Measurements from ENCODE around the gene MAP2K2. TPM values are rescaled to one million over a fixed set of nuclear protein-coding genes. Genes with fewer than 3 reads are reported as not detected.

The MAP2K2 gene
- polyA plus RNA-seq, 3 donors: 30.5 to 94.5 (median 40.2) TPM

GRCh38 chr19:4068047-4068966 is 55.6 kb downstream of the MAP2K2 start:
- Mint-ChIP-seq H3K4me1 (peaks cover 26% of the 10 kb centered on the region), H3K4me3 (peak overlapping the region; percentile 85 to 87), H3K36me3 (peaks cover 3 to 4% of the 10 kb centered on the region in 2 donors), H3K27me3 (ENCODE audit: low read depth in 3 of 3) (peaks cover 0 to 2% (median 0%) of the 10 kb centered on the region in 3 donors), H3K9me3 (no peaks in the 10 kb centered on the region), H3K27ac (peak overlapping the region; percentile 85 to 94 (median 93))
- H3K36me3 ChIP-seq (replicated peaks in 1 of 2; ENCODE audit: control insufficient read depth in 1 of 2, insufficient read depth in 2 of 2, low read length in 2 of 2): peaks cover 5% of the 10 kb centered on the region in 2 donors
- DNase-seq: peak in 2 of 3 donors; percentile 43 to 50
- H2AFZ ChIP-seq (ENCODE audit: insufficient read depth, low read depth, low read length, poor library complexity, severe bottlenecking): peak overlapping the region; percentile 57
- 3% methylated on average over 5 of the region's 31 CpGs for whole genome bisulfite sequencing (ENCODE audit: insufficient coverage)
- H3K79me2 ChIP-seq (ENCODE audit: insufficient read depth, low read length): peaks cover 27% of the 10 kb centered on the region
- peak overlapping the region; percentile 81 for H3K4me2 ChIP-seq (replicated peaks; ENCODE audit: extremely low read depth, low read length, poor library complexity, severe bottlenecking)
- H4K20me1 ChIP-seq (ENCODE audit: insufficient read depth, low read length): peaks cover 13% of the 10 kb centered on the region
- no peaks in the 10 kb centered on the region for H3K27me3 ChIP-seq (ENCODE audit: control insufficient read depth in 2 of 2, insufficient read depth in 2 of 2, low read length in 2 of 2)
- no peak for TF ChIP-seq CTCF (IDR thresholded peaks at IDR 0.05)
- intact Hi-C loops (cut with micrococcal nuclease): loop anchor here (5.0 kb wide), 3 partner anchors 49 to 81 kb away; partner anchors contain the start of genes EEF2 (in 1 of the 2) and MAP2K2 (in 1 of the 2)
- H3K4me1 ChIP-seq (ENCODE audit: control insufficient read depth in 1 of 2, insufficient read depth in 2 of 2, low read length in 2 of 2): peaks cover 31 to 35% of the 10 kb centered on the region in 2 donors
- peak overlapping the region; percentile 77 to 85 for H3K27ac ChIP-seq (ENCODE audit: low read depth in 1 of 2, low read length in 2 of 2)
- H3K9ac ChIP-seq (ENCODE audit: insufficient read depth, low read length, poor library complexity, severe bottlenecking): peak overlapping the region; percentile 87
- H3K4me3 ChIP-seq (replicated peaks in 1 of 3; ENCODE audit: low read depth in 2 of 3, low read length in 3 of 3): peak overlapping the region; percentile 86 to 96 (median 93)
- no peaks in the 10 kb centered on the region for H3K9me3 ChIP-seq (replicated peaks in 1 of 2; ENCODE audit: control insufficient read depth in 1 of 2, insufficient read depth in 1 of 2, low read length in 2 of 2)

- H3K9ac ChIP-seq (ENCODE audit: insufficient read depth, low read length, poor library complexity, severe bottlenecking): peak overlapping the region; percentile 87
- Mint-ChIP-seq H3K27ac (peak overlapping the region; percentile 85 to 94 (median 93)), H3K9me3 (no peaks in the 10 kb centered on the region), H3K36me3 (peaks cover 10 to 11% of the 10 kb centered on the region in 2 donors), H3K4me3 (peak overlapping the region; percentile 85 to 87), H3K27me3 (ENCODE audit: low read depth in 3 of 3) (peaks cover 0 to 2% (median 0%) of the 10 kb centered on the region in 3 donors), H3K4me1 (peaks cover 34% of the 10 kb centered on the region)
- no peak for TF ChIP-seq CTCF (IDR thresholded peaks at IDR 0.05)
- no peaks in the 10 kb centered on the region for H3K9me3 ChIP-seq (replicated peaks in 1 of 2; ENCODE audit: control insufficient read depth in 1 of 2, insufficient read depth in 1 of 2, low read length in 2 of 2)
- H3K27me3 ChIP-seq (ENCODE audit: control insufficient read depth in 2 of 2, insufficient read depth in 2 of 2, low read length in 2 of 2): no peaks in the 10 kb centered on the region
- peaks cover 39 to 43% of the 10 kb centered on the region in 2 donors for H3K4me1 ChIP-seq (ENCODE audit: control insufficient read depth in 1 of 2, insufficient read depth in 2 of 2, low read length in 2 of 2)
- intact Hi-C loops (cut with micrococcal nuclease): loop anchor here (2.0 to 5.0 kb wide), 4 partner anchors 15 to 80 kb away; partner anchors contain the start of genes EEF2 (in 1 of the 2) and MAP2K2 (in 1 of the 2)
- peak overlapping the region; percentile 81 for H3K4me2 ChIP-seq (replicated peaks; ENCODE audit: extremely low read depth, low read length, poor library complexity, severe bottlenecking)
- peaks cover 11 to 13% of the 10 kb centered on the region in 2 donors for H3K36me3 ChIP-seq (replicated peaks in 1 of 2; ENCODE audit: control insufficient read depth in 1 of 2, insufficient read depth in 2 of 2, low read length in 2 of 2)
- H3K79me2 ChIP-seq (ENCODE audit: insufficient read depth, low read length): peaks cover 35% of the 10 kb centered on the region
- peaks cover 21% of the 10 kb centered on the region for H4K20me1 ChIP-seq (ENCODE audit: insufficient read depth, low read length)
- DNase-seq: peak in 1 of 3 donors; percentile 50
- peak overlapping the region; percentile 86 to 96 (median 93) for H3K4me3 ChIP-seq (replicated peaks in 1 of 3; ENCODE audit: low read depth in 2 of 3, low read length in 3 of 3)
- peak overlapping the region; percentile 77 to 85 for H3K27ac ChIP-seq (ENCODE audit: low read depth in 1 of 2, low read length in 2 of 2)
- H2AFZ ChIP-seq (ENCODE audit: insufficient read depth, low read depth, low read length, poor library complexity, severe bottlenecking): peak overlapping the region; percentile 50
- WGBS (ENCODE audit: insufficient coverage): under 1% methylated on average over 25 of the region's 58 CpGs
Measured at GRCh38 chr19:4067396-4068046, 56.4 kb downstream of the MAP2K2 start.

All from CD14-positive monocyte (primary cell).